Tibial artery (tissue), 4 donors: ENCODE results near the gene RPS21.
A peak's percentile ranks its signal among the peaks of the same experiment; 100 is the strongest.

Source experiments
- DNase-seq, 2 donors: peaks; one replicate each; pipeline ENCODE4 v3.0.0-alpha.2; 2019
- H3K27ac ChIP-seq, 2 donors: fragments of 200-600 bp; sonication (generic) in 1 of 2; 1 replicate in 1 of 2; 2 replicates in 1 of 2; pipeline ENCODE4 v1.5.1; 2018 to 2019; ENCODE audit warnings: mild to moderate bottlenecking in 1 of 2
- H3K27me3 ChIP-seq, 2 donors: fragments of 200-600 bp; sonication (generic) in 1 of 2; one replicate each; pipeline versions ENCODE4 v1.5.1 to v1.6.0; 2016 to 2019
- H3K36me3 ChIP-seq, 3 donors: fragments of 200-600 bp; sonication (generic) in 2 of 3; one replicate each; pipeline ENCODE4 v1.5.1; 2016 to 2019; ENCODE audit warnings: mild to moderate bottlenecking in 2 of 3
- H3K4me1 ChIP-seq, 4 donors: fragments of 200-600 bp; sonication (generic) in 2 of 4; 1 replicate in 3 of 4; 2 replicates in 1 of 4; pipeline ENCODE4 v1.5.1; 2016 to 2019
- H3K4me3 ChIP-seq, 2 donors: fragments of 200-600 bp; sonication (generic) in 1 of 2; 1 replicate in 1 of 2; 2 replicates in 1 of 2; pipeline ENCODE4 v1.5.1; 2018 to 2019; ENCODE audit warnings: mild to moderate bottlenecking in 2 of 2
- H3K9me3 ChIP-seq, 3 donors: fragments of 200-600 bp; sonication (generic) in 1 of 3; one replicate each; pipeline ENCODE4 v1.5.1; 2016 to 2019
- intact Hi-C: fragments of 100-400 bp; cut with DNase I; formaldehyde crosslinking; loops from one replicate; pipeline ENCODE4 v1.15.0; 2023; ENCODE audit warnings: low total_unique reads
- TF ChIP-seq, protein P1 (sequence below), 2 experiments: fragments of 200-600 bp in 1 of 2; fragments of 450-650 bp in 1 of 2; IDR thresholded peaks; one replicate each; pipeline ENCODE4 v1.5.1; 2017 to 2019; ENCODE audit warnings: antibody characterized with exemption in 2 of 2, mild to moderate bottlenecking in 1 of 2, moderate library complexity in 1 of 2

Gene RPS21

DNA sequence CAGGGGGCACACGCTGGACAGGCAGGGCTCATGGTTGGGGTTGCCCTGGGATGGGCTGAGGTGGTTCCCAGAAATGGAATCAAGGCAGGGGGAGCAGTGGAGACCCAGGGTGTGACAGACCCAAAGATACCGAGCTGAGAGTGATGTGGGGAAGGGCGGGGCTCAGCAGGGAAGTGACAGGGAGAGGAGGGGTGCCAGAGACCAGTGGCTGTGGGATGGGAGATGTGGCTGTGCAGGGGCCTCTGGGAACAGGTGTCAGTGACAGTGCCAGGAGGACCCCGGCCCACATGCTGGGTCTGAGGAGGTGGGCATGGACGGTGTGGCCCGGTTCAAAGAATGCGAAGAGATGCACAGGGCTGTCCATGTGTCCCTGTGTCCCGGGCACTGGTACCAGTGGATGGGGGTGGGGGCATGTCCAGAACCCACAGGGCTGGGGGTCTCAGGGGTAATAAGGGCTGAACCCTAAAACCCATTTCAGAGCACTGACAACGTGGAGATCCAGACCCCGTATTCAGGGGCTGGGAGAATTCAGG, 19.1 kb downstream of the RPS21 start:
- no peak for DNase-seq
- Histone ChIP-seq H3K27me3 (peaks cover 0 to 32% of the 10 kb centered on the region in 2 donors), H3K27ac (peak overlapping the region; percentile 65 to 76), H3K4me1 (peaks cover 0 to 55% (median 31%) of the 10 kb centered on the region in 4 donors), H3K4me3 (peak overlapping the region; percentile 72 to 76), H3K36me3 (peaks cover 0 to 25% (median 0%) of the 10 kb centered on the region in 3 donors), H3K9me3 (no peaks in the 10 kb centered on the region)
- intact Hi-C loops: no loop called here
- TF ChIP-seq, protein P1, sequence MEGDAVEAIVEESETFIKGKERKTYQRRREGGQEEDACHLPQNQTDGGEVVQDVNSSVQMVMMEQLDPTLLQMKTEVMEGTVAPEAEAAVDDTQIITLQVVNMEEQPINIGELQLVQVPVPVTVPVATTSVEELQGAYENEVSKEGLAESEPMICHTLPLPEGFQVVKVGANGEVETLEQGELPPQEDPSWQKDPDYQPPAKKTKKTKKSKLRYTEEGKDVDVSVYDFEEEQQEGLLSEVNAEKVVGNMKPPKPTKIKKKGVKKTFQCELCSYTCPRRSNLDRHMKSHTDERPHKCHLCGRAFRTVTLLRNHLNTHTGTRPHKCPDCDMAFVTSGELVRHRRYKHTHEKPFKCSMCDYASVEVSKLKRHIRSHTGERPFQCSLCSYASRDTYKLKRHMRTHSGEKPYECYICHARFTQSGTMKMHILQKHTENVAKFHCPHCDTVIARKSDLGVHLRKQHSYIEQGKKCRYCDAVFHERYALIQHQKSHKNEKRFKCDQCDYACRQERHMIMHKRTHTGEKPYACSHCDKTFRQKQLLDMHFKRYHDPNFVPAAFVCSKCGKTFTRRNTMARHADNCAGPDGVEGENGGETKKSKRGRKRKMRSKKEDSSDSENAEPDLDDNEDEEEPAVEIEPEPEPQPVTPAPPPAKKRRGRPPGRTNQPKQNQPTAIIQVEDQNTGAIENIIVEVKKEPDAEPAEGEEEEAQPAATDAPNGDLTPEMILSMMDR (IDR thresholded peaks at IDR 0.05): no peak

- peaks cover 0 to 20% (median 0%) of the 10 kb centered on the region in 3 donors for H3K36me3 ChIP-seq
- H3K4me3 ChIP-seq: peak overlapping the region; percentile 72 to 76
- peaks cover 0 to 33% of the 10 kb centered on the region in 2 donors for H3K27me3 ChIP-seq
- no peak for DNase-seq
- peak overlapping the region; percentile 65 to 76 for H3K27ac ChIP-seq
- intact Hi-C loops: no loop called here
- H3K9me3 ChIP-seq: no peaks in the 10 kb centered on the region
- TF ChIP-seq, protein P1 (IDR thresholded peaks at IDR 0.05): no peak
- peaks cover 0 to 62% (median 31%) of the 10 kb centered on the region in 4 donors for H3K4me1 ChIP-seq
Measured at GRCh38 chr20:62406635-62407176, 19.8 kb downstream of the RPS21 start.

DNA sequence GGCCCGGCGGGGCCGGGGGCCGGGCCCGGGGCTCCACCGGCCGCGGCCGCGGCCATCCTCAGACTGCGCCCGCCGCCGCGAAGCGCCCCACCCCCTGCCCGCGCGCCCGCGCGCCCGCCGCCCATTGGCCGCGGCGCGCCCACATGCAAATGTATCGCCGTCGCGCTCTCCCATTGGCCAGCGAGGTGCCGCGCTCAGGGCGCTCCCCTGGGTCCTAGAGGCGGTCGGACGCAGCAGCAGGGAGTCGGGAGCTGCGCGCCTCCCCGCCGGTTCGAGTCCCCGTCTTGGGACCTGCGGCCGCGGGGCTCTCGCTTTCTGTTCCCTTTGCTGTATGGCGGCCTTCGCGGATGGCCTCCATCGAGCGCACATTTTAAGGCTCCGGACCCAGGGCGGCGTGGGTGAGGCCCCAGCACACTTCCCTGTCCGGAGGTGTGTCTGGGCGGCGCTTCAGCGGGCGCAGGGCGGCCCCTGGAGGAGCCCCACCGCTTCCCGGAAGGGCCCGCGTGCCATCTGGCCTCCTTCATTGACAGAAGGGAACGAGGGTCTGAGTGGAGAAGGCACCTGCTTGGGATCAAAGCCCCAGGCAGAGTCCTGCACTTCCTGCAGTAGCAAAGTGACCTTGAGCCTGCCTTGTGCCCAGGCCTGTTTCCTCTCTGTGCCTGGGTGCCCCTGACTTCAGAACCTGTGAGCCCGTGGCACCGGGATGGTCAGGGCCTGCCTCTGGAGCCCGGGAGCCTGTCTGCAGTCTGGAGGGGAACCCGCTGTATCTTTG, 20.5 kb downstream of the RPS21 start, which contains the start of gene CABLES2:
Gene CABLES2 (minus strand): TSS at position 65 of the 772 bp plus-strand sequence. CDS start 9 bp downstream, at position 56.
- peaks cover 0 to 36% of the 10 kb centered on the region in 2 donors for H3K27me3 ChIP-seq
- peak within 1 kb of the TSS; percentile 72 to 76 for H3K4me3 ChIP-seq
- peak within 1 kb of the TSS; percentile 65 to 76 for H3K27ac ChIP-seq
- no peaks in the 10 kb centered on the region for H3K9me3 ChIP-seq
- TF ChIP-seq, protein P1 (IDR thresholded peaks at IDR 0.05): peak in 1 of 2 experiments; percentile 46
- peaks cover 0 to 62% (median 31%) of the 10 kb centered on the region in 4 donors for H3K4me1 ChIP-seq
- intact Hi-C loops: no loop called here
- DNase-seq: peak; percentile 94 to 96
- H3K36me3 ChIP-seq: peaks cover 0 to 13% (median 0%) of the 10 kb centered on the region in 3 donors

- intact Hi-C loops: no loop called here
- TF ChIP-seq, protein P1 (IDR thresholded peaks at IDR 0.05): no peak
- H3K4me1 ChIP-seq: peaks cover 0 to 62% (median 31%) of the 10 kb centered on the region in 4 donors
- DNase-seq: no peak
- no peaks in the 10 kb centered on the region for H3K9me3 ChIP-seq
- H3K36me3 ChIP-seq: peaks cover 0 to 6% (median 0%) of the 10 kb centered on the region in 3 donors
- H3K27me3 ChIP-seq: peaks cover 0 to 36% of the 10 kb centered on the region in 2 donors
- H3K27ac ChIP-seq: no peak overlapping the region
- no peak overlapping the region for H3K4me3 ChIP-seq
Measured at GRCh38 chr20:62408055-62408454, 21.2 kb downstream of the RPS21 start.

DNA sequence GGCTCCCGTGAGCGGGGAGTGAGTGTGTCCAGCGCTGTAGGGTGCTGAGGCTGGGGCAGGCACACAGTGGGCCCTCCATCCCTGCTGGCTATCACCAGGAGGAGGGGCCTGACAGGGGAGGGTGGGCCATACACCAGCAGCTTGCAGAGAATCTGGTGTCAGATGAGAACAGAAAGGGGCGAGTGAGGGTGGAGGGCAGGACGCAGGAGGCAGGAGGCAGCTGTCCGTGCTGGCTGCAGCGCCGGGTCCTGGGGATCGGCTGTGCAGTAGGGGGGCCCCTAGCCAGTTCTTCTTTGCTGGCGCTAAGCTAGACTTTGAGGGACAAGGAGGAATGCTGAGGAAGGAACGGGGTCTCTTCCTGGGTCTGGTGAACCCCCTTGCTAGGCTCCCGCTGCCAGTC, 21.7 kb downstream of the RPS21 start:
- TF ChIP-seq, protein P1 (IDR thresholded peaks at IDR 0.05): no peak
- H3K9me3 ChIP-seq: no peaks in the 10 kb centered on the region
- peaks cover 0 to 62% (median 31%) of the 10 kb centered on the region in 4 donors for H3K4me1 ChIP-seq
- H3K27ac ChIP-seq: no peak overlapping the region
- H3K27me3 ChIP-seq: peaks cover 0 to 36% of the 10 kb centered on the region in 2 donors
- intact Hi-C loops: no loop called here
- H3K4me3 ChIP-seq: no peak overlapping the region
- peaks cover 0 to under 1% (median 0%) of the 10 kb centered on the region in 3 donors for H3K36me3 ChIP-seq
- no peak for DNase-seq
